ENCODE results near the gene CHAC2. TPM values are rescaled to one million over a fixed set of nuclear protein-coding genes. Genes with fewer than 3 reads are reported as not detected.
"Not testable (repeated sequence)": the region's sequence is repeated elsewhere in the genome, so short reads cannot be mapped to it uniquely, and the experiment has no call there.

CHAC2 gene
- total RNA-seq, 4 donors from 2014 or later, result 1.6 to 3.6 (median 2.1) TPM

- peaks cover 0 to 5% (median 0%) of the 10 kb centered on the region in 3 donors for H3K4me1 ChIP-seq
- no peak for ATAC-seq
- H3K9me3 ChIP-seq, result peaks cover 0 to 6% (median 0%) of the 10 kb centered on the region in 3 donors
- H3K27ac ChIP-seq, result no peak overlapping the region
- no peak overlapping the region for H3K4me3 ChIP-seq
- no peaks in the 10 kb centered on the region for H3K27me3 ChIP-seq
- TF ChIP-seq CTCF (IDR thresholded peaks at IDR 0.05), result no peak
- TF ChIP-seq POLR2A (IDR thresholded peaks at IDR 0.05), result no peak
- no peak for TF ChIP-seq EP300 (IDR thresholded peaks at IDR 0.05)
- no peak for TF ChIP-seq POLR2AphosphoS5 (IDR thresholded peaks at IDR 0.05)
- peaks cover 0 to 24% of the 10 kb centered on the region in 2 donors for H3K36me3 ChIP-seq
- WGBS, 2 donors (ENCODE audit: low coverage in 1 of 2), result 94 to 97% methylated on average over 7 to 11 of the region's 15 CpGs
These were observed 11.0 kb upstream of the CHAC2 start for GRCh38 chr2:53756644-53757043.

GRCh38 chr2:53757206-53757605 lies 10.4 kb upstream of the CHAC2 start:
- H3K27me3 ChIP-seq, H3K4me1 ChIP-seq, ATAC-seq, H3K4me3 ChIP-seq, H3K27ac ChIP-seq, H3K9me3 ChIP-seq: not testable (repeated sequence)
- H3K36me3 ChIP-seq, result peaks cover 0 to 25% of the 10 kb centered on the region in 2 donors
- 98 to 100% methylated on average over 1 to 9 of the region's 14 CpGs for WGBS, 2 donors (ENCODE audit: low coverage in 1 of 2)

GRCh38 chr2:53765767-53766166 lies 1.8 kb upstream of the CHAC2 start:
- Histone ChIP-seq H3K36me3 (peaks cover 0 to 15% of the 10 kb centered on the region in 2 donors), H3K9me3 (no peaks in the 10 kb centered on the region), H3K4me3 (no peak overlapping the region), H3K27ac (no peak overlapping the region), H3K27me3 (no peaks in the 10 kb centered on the region), H3K4me1 (peaks cover 0 to 22% (median 5%) of the 10 kb centered on the region in 3 donors)
- WGBS, 2 donors (ENCODE audit: low coverage in 1 of 2), result 83 to 100% methylated on average over 1 of the region's 1 CpG
- no peak for TF ChIP-seq POLR2A (IDR thresholded peaks at IDR 0.05)
- no peak for TF ChIP-seq EP300 (IDR thresholded peaks at IDR 0.05)
- no peak for TF ChIP-seq POLR2AphosphoS5 (IDR thresholded peaks at IDR 0.05)
- TF ChIP-seq CTCF (IDR thresholded peaks at IDR 0.05), result no peak
- no peak for ATAC-seq

GRCh38 chr2:53768242-53768542 lies 588 bp downstream of the CHAC2 start:
- Histone ChIP-seq H3K4me1 (peaks cover 0 to 22% (median 5%) of the 10 kb centered on the region in 3 donors), H3K27me3 (no peaks in the 10 kb centered on the region), H3K36me3 (peaks cover 0 to 3% of the 10 kb centered on the region in 2 donors), H3K27ac (peak overlapping the region; percentile 59 to 86 (median 78)), H3K4me3 (peak overlapping the region; percentile 82 to 89), H3K9me3 (no peaks in the 10 kb centered on the region)
- ATAC-seq, result no peak
- WGBS, 2 donors (ENCODE audit: low coverage in 1 of 2), result 2 to 4% methylated on average over 5 to 11 of the region's 12 CpGs
- no peak for TF ChIP-seq POLR2AphosphoS5 (IDR thresholded peaks at IDR 0.05)
- no peak for TF ChIP-seq EP300 (IDR thresholded peaks at IDR 0.05)
- TF ChIP-seq POLR2A (IDR thresholded peaks at IDR 0.05), result no peak
- no peak for TF ChIP-seq CTCF (IDR thresholded peaks at IDR 0.05)

- TF ChIP-seq EP300 (IDR thresholded peaks at IDR 0.05) (no peak), POLR2AphosphoS5 (IDR thresholded peaks at IDR 0.05) (no peak), POLR2A (IDR thresholded peaks at IDR 0.05) (no peak)
- no peak for ATAC-seq
- 80 to 88% methylated on average over 9 to 12 of the region's 15 CpGs for WGBS, 2 donors (ENCODE audit: low coverage in 1 of 2)
These were observed 1.8 kb downstream of the CHAC2 start for GRCh38 chr2:53769318-53769945.

GRCh38 chr2:53770264-53770663 lies 2.7 kb downstream of the CHAC2 start:
- H3K27me3 ChIP-seq, result no peaks in the 10 kb centered on the region
- WGBS, 2 donors (ENCODE audit: low coverage in 1 of 2), result 76 to 86% methylated on average over 4 of the region's 4 CpGs
- ATAC-seq, result no peak
- H3K4me1 ChIP-seq, result peaks cover 0 to 22% (median 5%) of the 10 kb centered on the region in 3 donors
- H3K36me3 ChIP-seq, result peaks cover 0 to 7% of the 10 kb centered on the region in 2 donors
- H3K9me3 ChIP-seq, result no peaks in the 10 kb centered on the region
- no peak for TF ChIP-seq EP300 (IDR thresholded peaks at IDR 0.05)
- no peak for TF ChIP-seq POLR2AphosphoS5 (IDR thresholded peaks at IDR 0.05)
- no peak for TF ChIP-seq CTCF (IDR thresholded peaks at IDR 0.05)
- TF ChIP-seq POLR2A (IDR thresholded peaks at IDR 0.05), result no peak
- no peak overlapping the region for H3K27ac ChIP-seq
- no peak overlapping the region for H3K4me3 ChIP-seq

More at GRCh38 chr2:53769318-53769945, 1.8 kb downstream of the CHAC2 start:
- H3K27me3 ChIP-seq, result no peaks in the 10 kb centered on the region
- no peak overlapping the region for H3K4me3 ChIP-seq
- peaks cover 0 to 22% (median 5%) of the 10 kb centered on the region in 3 donors for H3K4me1 ChIP-seq
- H3K36me3 ChIP-seq, result peaks cover 0 to 6% of the 10 kb centered on the region in 2 donors
- no peak overlapping the region for H3K27ac ChIP-seq
- no peaks in the 10 kb centered on the region for H3K9me3 ChIP-seq
